PFSK-1 (cell line): Measurements from ENCODE around the gene AHSP.

ENCODE experiments used
- FOXP2 ChIP-seq: optimal IDR thresholded peaks from 2 replicates; pipeline ENCODE3; 2011; ENCODE audit warnings: borderline replicate concordance, control low read depth, inconsistent platforms; ENCODE audit not compliant: insufficient read depth; ENCODE audit errors: extremely low read length, extremely low read depth
- POLR2AphosphoS5 ChIP-seq: IDR thresholded peaks from 2 replicates; pipeline ENCODE4 v1.6.1; 2012; ENCODE audit warnings: low read depth, mild to moderate bottlenecking, control low read depth, low read length, moderate library complexity
- REST ChIP-seq, 2 experiments: IDR thresholded peaks; 2 replicates each; pipeline versions ENCODE4 v1.6.1 to v1.8.0; 2011 to 2012; ENCODE audit warnings: low read depth in 2 of 2, low read length in 2 of 2, control low read depth in 1 of 2, inconsistent platforms in 1 of 2, mild to moderate bottlenecking in 1 of 2, moderate library complexity in 1 of 2; ENCODE audit not compliant: insufficient read depth in 1 of 2
- SIN3A ChIP-seq: IDR thresholded peaks from 2 replicates; pipeline ENCODE4 v1.6.1; 2012; ENCODE audit warnings: mild to moderate bottlenecking, low read length, moderate library complexity, borderline replicate concordance; ENCODE audit not compliant: insufficient read depth
- TAF1 ChIP-seq: IDR thresholded peaks from 2 replicates; pipeline ENCODE4 v1.6.1; 2012; ENCODE audit warnings: low read length, control low read depth, borderline replicate concordance; ENCODE audit not compliant: insufficient read depth

AHSP gene

GRCh38 chr16:31508706-31509195, 18.9 kb upstream of the AHSP start:
- no peak for TF ChIP-seq FOXP2
- TF ChIP-seq POLR2AphosphoS5, result no peak
- no peak for TF ChIP-seq TAF1

GRCh38 chr16:31513126-31513525, 14.6 kb upstream of the AHSP start:
- TF ChIP-seq FOXP2 (no peak), REST (IDR thresholded peaks at IDR 0.05; ENCODE audit: insufficient read depth in 1 of 2, low read depth in 2 of 2, low read length in 2 of 2) (no peak), POLR2AphosphoS5 (no peak), SIN3A (no peak), TAF1 (no peak)

DNA sequence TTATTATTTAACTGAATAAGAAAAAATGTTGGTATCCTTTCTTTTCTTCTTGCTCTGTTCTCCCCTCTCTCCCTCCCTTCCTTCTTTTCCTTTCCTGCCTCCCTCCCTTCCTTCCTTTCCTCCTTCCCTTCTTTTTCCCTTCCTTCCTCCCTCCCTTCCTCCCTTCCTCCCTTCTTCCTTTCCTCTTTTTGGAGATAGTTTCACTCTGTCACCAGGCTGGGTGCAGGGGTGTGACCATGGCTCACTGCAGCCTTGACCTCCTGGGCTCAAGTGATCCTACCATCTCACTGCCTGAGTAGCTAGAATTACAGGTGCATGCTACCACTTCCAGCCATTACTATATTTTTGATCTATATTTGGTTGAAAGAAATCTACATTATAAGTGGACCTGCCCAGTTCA, 13.8 kb upstream of the AHSP start:
- TF ChIP-seq SIN3A, result no peak
- TF ChIP-seq POLR2AphosphoS5, result no peak
- TF ChIP-seq FOXP2, result no peak
- no peak for TF ChIP-seq REST (IDR thresholded peaks at IDR 0.05; ENCODE audit: insufficient read depth in 1 of 2, low read depth in 2 of 2, low read length in 2 of 2)
- no peak for TF ChIP-seq TAF1

DNA sequence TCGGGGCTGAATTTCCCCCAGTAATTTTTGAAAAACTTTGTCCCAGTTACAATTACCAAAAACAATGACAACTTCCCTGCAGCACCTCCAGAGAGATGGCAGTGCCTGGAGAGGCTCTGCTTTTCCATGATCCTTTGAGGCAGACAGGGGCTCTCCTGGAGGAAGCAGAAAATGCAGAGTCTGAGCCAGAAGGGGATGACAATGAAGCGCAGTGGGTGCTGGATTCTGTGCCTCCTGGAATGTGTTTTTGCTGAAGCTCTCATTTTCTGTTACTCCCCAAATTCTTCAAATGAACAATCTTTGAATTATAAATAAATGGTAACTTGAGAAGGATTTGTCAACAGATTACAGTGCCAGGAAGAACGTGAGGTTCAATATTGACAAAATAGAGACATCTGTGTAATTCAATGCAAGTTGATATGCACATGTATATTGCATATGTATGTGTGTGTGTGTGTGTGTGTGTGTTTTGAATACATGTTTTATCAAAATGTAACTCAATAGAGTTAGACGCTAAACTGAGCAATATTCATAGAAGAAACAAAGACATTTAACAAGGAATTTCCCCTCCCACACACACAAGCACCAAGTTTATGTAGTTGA, 9.8 kb upstream of the AHSP start:
- TF ChIP-seq TAF1 (no peak), POLR2AphosphoS5 (no peak), REST (IDR thresholded peaks at IDR 0.05; ENCODE audit: insufficient read depth in 1 of 2, low read depth in 2 of 2, low read length in 2 of 2) (no peak)

DNA sequence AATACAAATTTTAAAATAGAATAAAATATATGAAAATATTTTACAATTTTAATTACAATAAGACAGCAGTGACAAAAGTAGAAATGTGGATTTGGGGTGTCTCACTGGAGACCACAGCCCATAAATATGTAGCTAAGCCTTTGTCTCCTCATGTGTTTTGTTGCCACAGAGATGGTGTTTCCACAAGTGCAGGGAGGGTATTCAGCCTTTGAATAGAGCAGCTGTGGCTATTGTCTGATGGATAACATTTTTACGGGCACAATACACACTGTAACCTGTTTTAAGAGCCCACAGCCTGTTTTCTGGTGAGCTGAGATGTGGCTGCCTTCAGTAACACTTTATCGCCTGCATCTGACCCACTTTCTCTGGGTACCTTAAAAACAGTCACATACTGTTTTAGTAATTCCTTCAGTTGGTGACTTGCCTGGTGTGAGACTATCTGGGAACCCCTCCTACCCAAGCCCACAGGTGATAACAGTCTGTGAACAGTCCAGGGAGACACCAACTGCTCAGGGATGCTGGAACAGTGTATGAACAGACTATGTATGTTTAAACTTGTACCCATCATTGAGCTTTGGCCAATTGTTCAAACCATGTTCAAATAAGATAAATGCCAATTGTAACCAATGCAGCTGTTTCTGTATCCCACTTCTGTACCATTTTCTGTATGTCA, 7.8 kb upstream of the AHSP start:
- TF ChIP-seq SIN3A (no peak), REST (IDR thresholded peaks at IDR 0.05; ENCODE audit: insufficient read depth in 1 of 2, low read depth in 2 of 2, low read length in 2 of 2) (no peak), FOXP2 (no peak), POLR2AphosphoS5 (no peak), TAF1 (no peak)
